Activated T-cell treated with anti-CD3 and anti-CD28 coated beads, Interleukin-2, amount 50 U/mL, for 1 hour (primary cell): ENCODE results near the gene GNA12.
"Not testable (repeated sequence)": the region's sequence is repeated elsewhere in the genome, so short reads cannot be mapped to it uniquely, and the experiment has no call there.

Experiments
- DNase-seq: peaks from one replicate; pipeline ENCODE4 v3.0.0-alpha.2; 2020

GNA12 gene

DNA sequence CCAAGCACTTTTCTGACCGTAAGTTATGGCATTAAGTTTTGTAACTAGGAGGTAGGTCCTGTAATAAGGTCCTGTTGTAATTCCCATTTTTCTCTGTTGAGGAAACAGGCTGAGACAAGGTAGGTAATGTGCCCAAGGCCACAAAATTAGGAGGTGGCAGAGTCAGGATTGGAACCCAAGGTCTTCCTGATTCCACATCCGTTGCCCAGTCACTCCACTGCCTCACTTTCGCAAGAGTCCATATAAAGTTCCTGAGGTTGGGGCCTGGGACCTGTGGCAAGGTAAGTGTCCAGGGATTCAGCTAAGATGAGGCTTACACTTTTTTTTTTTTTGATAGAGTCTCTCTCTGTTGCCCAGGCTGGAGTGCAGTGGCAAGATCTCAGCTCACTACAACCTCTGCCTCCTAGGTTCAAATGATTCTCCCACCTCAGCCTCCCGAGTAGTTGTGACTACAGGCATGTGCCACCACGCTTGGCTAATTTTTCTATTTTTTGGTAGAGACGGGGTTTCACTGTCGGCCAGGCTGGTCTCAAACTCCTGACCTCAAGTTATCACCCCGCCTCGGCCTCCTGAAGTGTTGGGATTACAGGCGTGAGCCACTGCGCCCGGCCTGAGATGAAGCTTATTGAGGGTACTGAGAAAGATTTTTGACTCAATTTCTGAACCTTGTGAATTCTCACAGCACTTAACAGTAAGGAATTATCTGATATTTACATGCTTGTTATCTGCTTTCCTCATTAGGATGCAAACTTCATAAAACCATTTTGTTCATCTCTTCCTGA lies 20.3 kb upstream of the GNA12 start:
- no peak for DNase-seq

DNA sequence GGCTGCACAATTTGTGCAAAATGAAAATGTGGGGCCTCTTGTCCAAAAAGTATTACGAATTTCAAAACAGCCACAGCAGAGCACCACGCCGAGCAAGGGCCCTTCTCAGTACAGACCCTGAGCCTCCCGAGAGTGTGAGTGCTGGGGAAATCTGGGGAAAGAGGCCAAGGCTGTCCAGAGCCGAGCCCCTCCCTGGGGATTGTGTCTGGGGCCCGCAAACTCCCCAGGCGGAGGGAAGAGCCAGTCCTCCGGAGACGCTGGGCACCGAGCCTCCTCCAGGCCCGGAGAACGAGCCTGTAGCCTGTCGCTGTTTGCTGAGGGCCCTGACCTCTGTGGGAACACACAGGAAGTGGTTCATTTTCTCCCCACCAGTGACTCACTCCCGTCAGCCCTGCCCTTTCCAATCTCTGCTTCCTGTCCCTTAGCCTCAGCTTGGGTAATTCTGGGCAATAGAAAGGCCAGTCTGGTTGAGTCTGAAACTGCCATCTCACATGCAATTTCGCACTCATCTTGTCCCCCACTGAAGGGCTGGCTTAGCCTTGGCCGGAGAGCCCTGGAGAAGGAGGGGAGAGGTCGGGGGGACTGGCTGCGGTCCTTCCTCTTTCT lies 19.5 kb upstream of the GNA12 start:
- peak; percentile 56 for DNase-seq

DNA sequence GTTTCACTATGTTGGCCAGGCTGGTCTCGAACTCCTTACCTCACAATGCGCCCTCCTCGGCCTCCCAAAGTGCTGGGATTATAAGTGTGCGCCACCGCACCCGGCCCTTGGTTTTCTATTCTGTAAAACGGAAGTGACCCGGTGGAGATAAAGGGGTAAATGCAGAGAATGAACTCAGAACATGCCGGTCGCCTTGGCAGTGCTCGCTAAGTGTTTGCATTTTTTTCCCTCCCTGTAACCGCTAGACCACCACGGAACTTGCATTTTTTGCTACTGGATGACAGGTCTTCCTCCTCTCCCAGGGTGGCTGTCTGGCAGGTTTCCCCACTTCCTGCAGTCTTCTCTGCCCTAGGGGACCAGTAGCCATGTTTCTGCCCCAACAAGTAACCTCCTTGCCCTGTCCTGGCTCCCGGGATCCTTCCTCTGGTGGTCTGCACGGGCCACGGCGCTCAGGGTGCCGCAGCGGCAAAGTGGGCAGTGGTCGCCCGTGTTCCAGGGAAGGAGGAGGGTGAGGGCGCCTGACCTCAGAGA lies 18.8 kb upstream of the GNA12 start:
- no peak for DNase-seq

DNA sequence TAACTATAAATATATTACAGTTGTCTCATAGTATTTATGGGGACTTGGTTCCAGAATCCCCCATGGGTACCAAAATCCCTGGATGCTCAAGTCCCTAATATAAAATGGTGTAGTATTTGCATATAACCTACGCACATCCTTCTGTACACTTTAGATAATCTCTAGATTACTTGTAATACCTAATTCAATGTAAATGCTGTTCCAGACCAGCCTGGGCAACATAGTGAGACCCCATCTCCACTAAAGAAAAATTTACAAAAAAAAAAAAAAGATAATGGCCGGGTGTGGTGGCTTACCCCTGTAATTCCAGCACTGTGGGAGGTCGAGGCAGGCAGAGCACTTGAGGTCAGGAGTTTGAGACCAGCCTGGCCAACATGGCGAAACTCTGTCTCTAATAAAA lies 17.4 kb upstream of the GNA12 start:
- DNase-seq: no peak

DNA sequence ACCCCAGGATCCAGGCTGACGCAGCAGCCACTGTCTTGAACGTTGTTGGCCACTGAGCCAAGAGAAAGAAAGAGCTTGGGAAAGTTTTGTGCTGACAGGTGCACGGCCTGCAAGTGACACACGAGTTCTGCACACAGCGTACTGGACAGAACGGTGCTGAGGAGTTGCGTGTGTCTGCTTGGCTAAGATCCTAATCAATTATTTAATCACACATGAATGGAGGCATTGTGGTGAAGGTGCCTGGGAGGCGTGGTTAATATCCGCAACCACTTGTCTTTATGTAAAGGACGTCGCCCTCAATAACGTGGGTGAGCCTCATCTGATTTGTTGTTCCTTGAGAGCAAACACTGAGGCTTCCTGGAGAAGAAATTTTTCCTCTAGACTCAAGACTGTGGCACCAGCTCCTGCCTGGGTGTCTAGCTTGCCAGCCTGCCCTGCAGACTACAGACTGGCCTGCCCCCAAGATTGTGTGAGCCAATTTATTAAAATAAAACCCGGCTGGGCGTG lies 16.6 kb upstream of the GNA12 start:
- DNase-seq: no peak

- no peak for DNase-seq
Observed at GRCh38 chr7:2859952-2860351, 15.8 kb upstream of the GNA12 start.

DNA sequence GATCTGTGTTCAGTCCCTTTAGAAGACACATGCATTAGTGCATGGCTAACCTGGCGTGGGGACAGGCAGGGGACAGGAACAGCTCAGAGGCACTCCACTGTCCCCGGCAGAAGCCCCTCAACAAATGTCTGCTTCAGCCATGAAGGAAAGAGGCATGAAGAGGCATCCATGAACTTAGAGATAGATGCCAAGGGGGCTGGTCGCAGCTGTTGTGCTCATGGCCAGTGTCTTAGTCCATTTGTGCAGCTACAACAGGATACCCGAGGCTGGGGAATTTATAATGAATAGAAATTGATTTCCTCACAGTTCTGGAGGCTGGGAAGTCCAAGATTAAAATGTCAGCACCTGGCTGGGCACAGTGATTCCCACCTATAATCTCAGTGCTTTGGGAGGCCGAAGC lies 14.5 kb upstream of the GNA12 start:
- no peak for DNase-seq

GRCh38 chr7:2856388-2857169 lies 12.5 kb upstream of the GNA12 start:
- no peak for DNase-seq

DNA sequence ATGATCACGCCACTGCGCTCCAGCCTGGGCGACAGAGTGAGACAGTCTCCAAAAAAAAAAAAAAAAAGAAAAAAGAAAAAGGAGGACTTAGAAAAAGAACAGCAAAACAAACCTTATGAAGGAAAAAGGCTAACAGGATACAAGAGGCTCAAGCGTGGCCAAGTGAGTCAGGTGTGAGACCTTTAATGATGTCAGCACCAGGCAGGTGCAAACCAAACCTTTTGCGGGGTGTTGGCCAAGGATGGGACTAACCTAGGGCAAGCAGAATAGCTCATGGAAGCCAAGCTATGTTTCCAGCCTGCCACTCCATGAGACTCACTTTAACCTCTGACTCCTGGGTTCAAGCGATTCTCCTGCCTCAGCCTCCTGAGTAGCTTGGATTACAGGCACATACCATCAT lies 11.3 kb upstream of the GNA12 start:
- DNase-seq: no peak

GRCh38 chr7:2853552-2853951 lies 9.4 kb upstream of the GNA12 start:
- DNase-seq: not testable (repeated sequence)

GRCh38 chr7:2853147-2853546 lies 9.0 kb upstream of the GNA12 start:
- no peak for DNase-seq

GRCh38 chr7:2851497-2851896 lies 7.4 kb upstream of the GNA12 start:
- no peak for DNase-seq

DNA sequence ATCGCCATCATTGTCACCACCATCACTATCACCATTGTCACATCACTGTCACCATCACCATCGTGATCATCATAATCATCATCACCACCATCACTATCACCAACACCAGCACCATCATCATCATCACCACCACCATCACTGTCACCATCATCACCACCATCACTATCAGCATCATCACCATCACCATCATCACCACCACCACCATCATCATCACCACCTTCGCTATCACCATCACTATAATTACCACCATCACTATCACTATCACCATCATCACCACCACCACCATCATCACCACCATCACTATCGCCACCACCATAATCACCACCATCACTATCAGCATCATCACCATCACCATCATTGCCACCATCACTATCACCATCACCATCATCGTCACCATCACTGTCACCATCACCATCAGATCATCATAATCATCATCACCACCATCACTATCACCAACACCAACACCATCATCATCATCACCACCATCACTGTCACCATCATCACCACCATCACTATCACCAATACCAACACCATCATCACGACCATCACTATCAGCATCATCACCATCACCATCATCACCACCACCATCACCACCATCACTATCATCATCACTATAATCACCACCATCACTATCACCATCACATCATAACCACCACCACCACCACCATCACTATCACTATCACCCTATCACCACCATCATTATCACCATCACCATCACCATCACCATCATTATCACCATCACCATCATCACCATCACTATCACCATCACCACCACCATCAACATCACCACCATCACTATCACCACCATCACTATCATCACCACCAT lies 6.0 kb upstream of the GNA12 start:
- no peak for DNase-seq

GRCh38 chr7:2845034-2845592 lies 1.0 kb upstream of the GNA12 start:
- DNase-seq: no peak

- DNase-seq: no peak
Observed at GRCh38 chr7:2843711-2844152, 376 bp downstream of the GNA12 start.

DNA sequence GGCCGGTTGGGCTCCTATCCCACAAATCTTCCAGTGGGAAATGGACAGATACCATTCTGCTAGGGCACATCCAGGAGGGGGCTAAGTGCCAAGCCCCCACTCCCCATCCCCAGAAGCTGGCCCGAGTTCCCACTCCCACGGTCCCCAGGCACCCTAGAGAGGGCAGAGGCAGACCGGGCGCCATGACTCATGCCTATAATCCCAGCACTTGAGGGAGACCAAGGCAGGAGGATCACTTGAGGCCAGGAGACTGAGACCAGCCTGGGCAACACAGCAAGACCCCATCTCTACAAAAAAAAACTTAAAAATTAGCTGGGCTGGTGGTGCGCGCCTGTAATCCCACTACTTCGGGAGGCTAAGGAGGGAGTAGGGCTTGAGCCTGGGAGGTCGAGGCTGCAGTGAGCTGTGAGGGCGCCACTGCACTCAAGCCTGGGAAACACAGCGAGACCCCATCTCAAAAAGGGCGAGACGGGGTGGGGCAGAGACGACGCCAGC lies 870 bp downstream of the GNA12 start:
- no peak for DNase-seq

DNA sequence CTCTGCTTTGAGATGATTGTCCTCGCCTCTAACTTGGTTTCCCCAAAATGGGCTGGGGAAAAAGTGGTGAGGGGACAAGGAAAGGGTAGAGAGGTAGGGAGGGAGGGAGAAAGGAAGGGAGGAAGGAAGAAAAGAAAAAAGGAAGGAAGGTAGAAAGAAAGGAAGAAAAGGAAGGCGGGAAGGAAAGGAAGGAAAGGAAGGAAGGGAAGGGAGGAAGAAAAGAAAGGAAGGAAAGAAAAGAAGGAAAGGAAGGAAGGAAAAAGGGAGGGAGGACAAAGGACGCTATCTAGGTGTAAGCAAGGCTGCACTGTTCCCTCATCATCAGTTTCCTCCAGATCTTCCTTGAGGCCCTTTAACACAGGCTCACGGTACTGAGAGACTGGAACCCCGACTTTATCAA lies 2.2 kb downstream of the GNA12 start:
- DNase-seq: no peak

GRCh38 chr7:2840458-2840857 lies 3.6 kb downstream of the GNA12 start:
- no peak for DNase-seq

GRCh38 chr7:2838873-2839578 lies 5.1 kb downstream of the GNA12 start:
- no peak for DNase-seq

DNA sequence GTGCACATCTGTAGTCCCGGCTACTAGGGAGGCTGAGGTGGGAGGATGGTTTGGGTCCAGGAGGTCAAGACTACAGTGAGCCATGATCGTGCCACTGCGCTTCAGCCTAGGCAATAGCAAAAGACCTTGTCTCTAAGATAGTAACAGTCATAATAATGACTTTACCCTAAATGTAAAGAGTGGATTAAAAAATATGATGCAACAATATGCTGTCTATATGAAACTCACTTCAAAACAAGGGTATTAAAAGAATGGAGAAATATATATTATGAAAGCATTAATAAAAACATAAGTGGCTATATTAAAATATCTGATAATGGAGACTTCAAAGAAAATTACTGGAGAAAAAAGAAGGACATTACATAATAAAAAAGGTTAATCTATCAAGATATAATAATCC lies 5.7 kb downstream of the GNA12 start:
- no peak for DNase-seq

- no peak for DNase-seq
Observed at GRCh38 chr7:2837496-2837895, 6.6 kb downstream of the GNA12 start.
